Body of pancreas (tissue), 4 donors: ENCODE results near the gene ESRRG. TPM values are rescaled to one million over a fixed set of nuclear protein-coding genes. Genes with fewer than 3 reads are reported as not detected.

ENCODE experiments used
- ATAC-seq: fragments of 150-250 bp; one replicate; pipeline ENCODE4 v1.9.1; 2016
- DNase-seq, 4 donors: peaks; one replicate each; pipeline ENCODE4 v3.0.0-alpha.2; 2019
- H3K27ac ChIP-seq, 4 donors: fragments of 200-600 bp; sonication (generic); 1 replicate in 3 of 4; 2 replicates in 1 of 4; pipeline versions ENCODE4 v1.5.1 to v1.6.1; 2016 to 2019; ENCODE audit warnings: mild to moderate bottlenecking in 1 of 4, mixed read lengths in 1 of 4, moderate library complexity in 1 of 4
- H3K27me3 ChIP-seq, 2 donors: fragments of 200-600 bp; sonication (generic); one replicate each; pipeline ENCODE4 v1.6.0; 2016; ENCODE audit warnings: mild to moderate bottlenecking in 1 of 2
- H3K36me3 ChIP-seq, 2 donors: fragments of 200-600 bp; sonication (generic); replicated peaks in 1 of 2; 2 replicates each; pipeline ENCODE4 v1.5.1; 2016; ENCODE audit warnings: low read depth in 2 of 2; ENCODE audit not compliant: insufficient read depth in 1 of 2
- H3K4me1 ChIP-seq: fragments of 200-600 bp; sonication (generic); one replicate; pipeline ENCODE4 v1.6.0; 2016
- H3K4me3 ChIP-seq, 2 donors: fragments of 200-600 bp; sonication (generic); 1 replicate in 1 of 2; 2 replicates in 1 of 2; pipeline ENCODE4 v1.5.1; 2016 to 2019
- H3K9me3 ChIP-seq, 3 donors: fragments of 200-600 bp; sonication (generic); 1 replicate in 2 of 3; 2 replicates in 1 of 3; pipeline ENCODE4 v1.5.1; 2016
- POLR2A ChIP-seq, 3 donors: fragments of 450-650 bp; IDR thresholded peaks; one replicate each; pipeline ENCODE4 v1.6.1; 2016; ENCODE audit warnings: antibody characterized with exemption in 3 of 3, mild to moderate bottlenecking in 2 of 3
- WGBS, 2 donors: methylation state at CpG; one replicate each; pipeline ENCODE4 v1.1.5; 2017; 5-methylcytosine and 5-hydroxymethylcytosine counted together
- intact Hi-C: fragments of 100-400 bp; cut with DNase I; formaldehyde crosslinking; loops from one replicate; pipeline ENCODE4 v1.15.1; 2023
- total RNA-seq, 2 donors: library from RNA; depleted of rRNA; stranded (reverse); fragments of >200 nt; gene quantifications; one replicate each; pipeline ENCODE4 v1.1.0, GENCODE V29; 2016
- TF ChIP-seq, protein P1 (sequence below), 7 experiments: fragments of 450-650 bp in 4 of 7; fragments of 200-600 bp in 3 of 7; sonication (generic) in 3 of 7; IDR thresholded peaks; one replicate each; pipeline ENCODE4 v1.5.1; 2016 to 2019; ENCODE audit warnings: antibody characterized with exemption in 7 of 7

ESRRG gene
- total RNA-seq, 2 donors from 2014 or later: 13.5 to 18.7 TPM

GRCh38 chr1:216686860-216687766 lies 36.1 kb downstream of the ESRRG start:
- no peaks in the 10 kb centered on the region for H3K36me3 ChIP-seq
- 57 to 58% methylated on average over 14 of the region's 14 CpGs for WGBS, 2 donors
- no peak for TF ChIP-seq POLR2A (IDR thresholded peaks at IDR 0.05)
- TF ChIP-seq, protein P1, sequence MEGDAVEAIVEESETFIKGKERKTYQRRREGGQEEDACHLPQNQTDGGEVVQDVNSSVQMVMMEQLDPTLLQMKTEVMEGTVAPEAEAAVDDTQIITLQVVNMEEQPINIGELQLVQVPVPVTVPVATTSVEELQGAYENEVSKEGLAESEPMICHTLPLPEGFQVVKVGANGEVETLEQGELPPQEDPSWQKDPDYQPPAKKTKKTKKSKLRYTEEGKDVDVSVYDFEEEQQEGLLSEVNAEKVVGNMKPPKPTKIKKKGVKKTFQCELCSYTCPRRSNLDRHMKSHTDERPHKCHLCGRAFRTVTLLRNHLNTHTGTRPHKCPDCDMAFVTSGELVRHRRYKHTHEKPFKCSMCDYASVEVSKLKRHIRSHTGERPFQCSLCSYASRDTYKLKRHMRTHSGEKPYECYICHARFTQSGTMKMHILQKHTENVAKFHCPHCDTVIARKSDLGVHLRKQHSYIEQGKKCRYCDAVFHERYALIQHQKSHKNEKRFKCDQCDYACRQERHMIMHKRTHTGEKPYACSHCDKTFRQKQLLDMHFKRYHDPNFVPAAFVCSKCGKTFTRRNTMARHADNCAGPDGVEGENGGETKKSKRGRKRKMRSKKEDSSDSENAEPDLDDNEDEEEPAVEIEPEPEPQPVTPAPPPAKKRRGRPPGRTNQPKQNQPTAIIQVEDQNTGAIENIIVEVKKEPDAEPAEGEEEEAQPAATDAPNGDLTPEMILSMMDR (IDR thresholded peaks at IDR 0.05): no peak
- H3K27me3 ChIP-seq: no peaks in the 10 kb centered on the region
- no peak overlapping the region for H3K4me3 ChIP-seq
- no peak for DNase-seq
- ATAC-seq: no peak
- H3K27ac ChIP-seq: no peak overlapping the region
- intact Hi-C loops: no loop called here
- H3K4me1 ChIP-seq: no peaks in the 10 kb centered on the region
- no peaks in the 10 kb centered on the region for H3K9me3 ChIP-seq

GRCh38 chr1:216682752-216683151 lies 40.5 kb downstream of the ESRRG start:
- Histone ChIP-seq H3K4me1 (no peaks in the 10 kb centered on the region), H3K27ac (no peak overlapping the region), H3K9me3 (no peaks in the 10 kb centered on the region), H3K4me3 (no peak overlapping the region), H3K27me3 (no peaks in the 10 kb centered on the region), H3K36me3 (no peaks in the 10 kb centered on the region)
- intact Hi-C loops: no loop called here
- TF ChIP-seq, protein P1 (IDR thresholded peaks at IDR 0.05): no peak
- TF ChIP-seq POLR2A (IDR thresholded peaks at IDR 0.05): no peak
- ATAC-seq (no peak), DNase-seq (no peak)
- 79 to 83% methylated on average over 7 of the region's 7 CpGs for WGBS, 2 donors

GRCh38 chr1:216679108-216679507 lies 44.1 kb downstream of the ESRRG start:
- 68 to 83% methylated on average over 14 of the region's 14 CpGs for WGBS, 2 donors
- Histone ChIP-seq H3K4me3 (no peak overlapping the region), H3K9me3 (no peaks in the 10 kb centered on the region), H3K27me3 (no peaks in the 10 kb centered on the region), H3K36me3 (peaks cover 0 to 2% of the 10 kb centered on the region in 2 donors), H3K4me1 (no peaks in the 10 kb centered on the region), H3K27ac (no peak overlapping the region)
- no peak for TF ChIP-seq POLR2A (IDR thresholded peaks at IDR 0.05)
- TF ChIP-seq, protein P1 (IDR thresholded peaks at IDR 0.05): no peak
- ATAC-seq (no peak), DNase-seq (no peak)
- intact Hi-C loops: no loop called here

GRCh38 chr1:216670118-216670883 lies 52.9 kb downstream of the ESRRG start:
- Histone ChIP-seq H3K27ac (no peak overlapping the region), H3K4me1 (no peaks in the 10 kb centered on the region), H3K9me3 (no peaks in the 10 kb centered on the region), H3K27me3 (no peaks in the 10 kb centered on the region), H3K36me3 (no peaks in the 10 kb centered on the region), H3K4me3 (no peak overlapping the region)
- intact Hi-C loops: no loop called here
- TF ChIP-seq, protein P1 (IDR thresholded peaks at IDR 0.05): no peak
- no peak for TF ChIP-seq POLR2A (IDR thresholded peaks at IDR 0.05)
- 86 to 87% methylated on average over 6 of the region's 6 CpGs for WGBS, 2 donors
- DNase-seq: no peak
- no peak for ATAC-seq
